IMR-90 (cell line): Measurements from ENCODE around the gene MUC21. TPM values are rescaled to one million over a fixed set of nuclear protein-coding genes. Genes with fewer than 3 reads are reported as not detected.
"Not testable (repeated sequence)": the region's sequence is repeated elsewhere in the genome, so short reads cannot be mapped to it uniquely, and the experiment has no call there.

Source experiments
- ATAC-seq: fragments of 200-7000 bp; cut with Tn5 transposase; 2 replicates; pipeline ENCODE4 v1.9.1; 2020; ENCODE audit warnings: low read depth, mild to moderate bottlenecking, moderate library complexity
- BruUV-seq: library from RNA; stranded (reverse); fragments of 400-500 nt; replicated peaks from 2 replicates; lab custom pipeline; 2021; lab: Mats Ljungman, UMichigan
- CTCF ChIA-PET: fragments of 300-600 bp; formaldehyde crosslinking; extraction: SDS; loops from one replicate; lab custom pipeline; 2021; ENCODE audit warnings: antibody characterized with exemption; lab: Yijun Ruan, JAX
- POLR2A ChIA-PET: fragments of 300-600 bp; sonication (Branson Sonifier 250); formaldehyde crosslinking; loops from one replicate; lab custom pipeline; 2022; ENCODE audit warnings: antibody characterized with exemption; ENCODE audit not compliant: unreplicated experiment; lab: Charles Lee
- DNase-seq: peaks from one replicate; pipeline ENCODE4 v3.0.0; 2013
- H2AFZ ChIP-seq: replicated peaks from 2 replicates; pipeline ENCODE3; 2013; ENCODE audit warnings: low read length, mild to moderate bottlenecking; ENCODE audit not compliant: poor library complexity
- H2AK5ac ChIP-seq: 2 replicates; pipeline ENCODE4 v1.6.1; 2013; ENCODE audit warnings: low read depth, low read length, inconsistent platforms
- H2AK9ac ChIP-seq: replicated peaks from 2 replicates; pipeline ENCODE3; 2013; ENCODE audit warnings: mild to moderate bottlenecking, low read depth, low read length, moderate library complexity; ENCODE audit not compliant: poor library complexity
- H2BK120ac ChIP-seq: 2 replicates; pipeline ENCODE4 v1.6.1; 2013; ENCODE audit warnings: low read depth, low read length, inconsistent platforms
- H2BK15ac ChIP-seq: 3 replicates; pipeline ENCODE4 v1.6.1; 2013; ENCODE audit warnings: low read depth, low read length, inconsistent platforms
- H2BK20ac ChIP-seq: 2 replicates; pipeline ENCODE4 v1.6.1; 2013; ENCODE audit warnings: low read depth, mild to moderate bottlenecking, inconsistent platforms, low read length, moderate library complexity
- H2BK5ac ChIP-seq: 2 replicates; pipeline ENCODE4 v1.6.1; 2013; ENCODE audit warnings: mild to moderate bottlenecking, low read depth, low read length, inconsistent platforms; ENCODE audit not compliant: poor library complexity, severe bottlenecking
- H3K14ac ChIP-seq: replicated peaks from 2 replicates; pipeline ENCODE4 v1.6.1; 2013; ENCODE audit warnings: low read depth, low read length, inconsistent platforms
- H3K18ac ChIP-seq: 2 replicates; pipeline ENCODE4 v1.6.1; 2013; ENCODE audit warnings: low read depth, low read length, control low read depth
- H3K23ac ChIP-seq: 2 replicates; pipeline ENCODE4 v1.6.1; 2013; ENCODE audit warnings: low read depth, low read length, inconsistent platforms
- H3K27ac ChIP-seq: 2 replicates; pipeline ENCODE4 v1.5.1; 2013; ENCODE audit warnings: mild to moderate bottlenecking, control low read depth, low read length; ENCODE audit not compliant: insufficient read depth
- H3K27me3 ChIP-seq: 2 replicates; pipeline ENCODE4 v1.6.1; 2013; ENCODE audit warnings: low read length; ENCODE audit not compliant: control insufficient read depth, insufficient read depth
- H3K36me3 ChIP-seq: 2 replicates; pipeline ENCODE4 v1.6.1; 2013; ENCODE audit warnings: low read length, mixed read lengths; ENCODE audit not compliant: control insufficient read depth, insufficient read depth
- H3K4ac ChIP-seq: 2 replicates; pipeline ENCODE4 v1.6.1; 2013; ENCODE audit warnings: low read depth, low read length, inconsistent platforms
- H3K4me1 ChIP-seq: 2 replicates; pipeline ENCODE4 v1.6.1; 2013; ENCODE audit warnings: low read length, mixed read lengths; ENCODE audit not compliant: control insufficient read depth, insufficient read depth
- H3K4me2 ChIP-seq: 2 replicates; pipeline ENCODE4 v1.6.1; 2013; ENCODE audit warnings: low read depth, mild to moderate bottlenecking, control low read depth, low read length, moderate library complexity
- H3K4me3 ChIP-seq: 2 replicates; pipeline ENCODE4 v1.5.1; 2013; ENCODE audit warnings: low read depth, mild to moderate bottlenecking, control low read depth, low read length, moderate library complexity; ENCODE audit not compliant: insufficient read depth
- H3K56ac ChIP-seq: 2 replicates; pipeline ENCODE4 v1.6.1; 2013; ENCODE audit warnings: low read length, inconsistent platforms; ENCODE audit not compliant: insufficient read depth; ENCODE audit errors: extremely low read depth
- H3K79me1 ChIP-seq, 2 experiments: 2 replicates each; pipeline ENCODE4 v1.6.1; 2013; ENCODE audit warnings: low read length in 2 of 2, inconsistent platforms in 1 of 2, low read depth in 1 of 2
- H3K9ac ChIP-seq: 2 replicates; pipeline ENCODE4 v1.6.1; 2013; ENCODE audit warnings: low read depth, low read length, control low read depth
- H3K9me1 ChIP-seq: 2 replicates; pipeline ENCODE4 v1.6.1; 2013; ENCODE audit warnings: low read length, inconsistent platforms; ENCODE audit not compliant: insufficient read depth
- H3K9me3 ChIP-seq: 2 replicates; pipeline ENCODE4 v1.6.1; 2013; ENCODE audit warnings: low read length; ENCODE audit not compliant: control insufficient read depth, insufficient read depth
- H4K20me1 ChIP-seq: 2 replicates; pipeline ENCODE4 v1.6.1; 2013; ENCODE audit warnings: low read length, inconsistent platforms; ENCODE audit not compliant: insufficient read depth
- H4K5ac ChIP-seq: 2 replicates; pipeline ENCODE4 v1.6.1; 2013; ENCODE audit warnings: mild to moderate bottlenecking, low read depth, low read length, control low read depth
- H4K8ac ChIP-seq, 2 experiments: 2 replicates each; pipeline ENCODE4 v1.6.1; 2013; ENCODE audit warnings: low read depth in 2 of 2, low read length in 2 of 2, control low read depth in 1 of 2, inconsistent platforms in 1 of 2
- H4K91ac ChIP-seq: 2 replicates; pipeline ENCODE4 v1.6.1; 2013; ENCODE audit warnings: low read depth, low read length, inconsistent platforms; ENCODE audit not compliant: insufficient read depth
- ELK1 ChIP-seq: fragments of 150-350 bp; IDR thresholded peaks from 2 replicates; pipeline ENCODE4 v1.6.1; 2016; ENCODE audit warnings: low read depth, mild to moderate bottlenecking, low read length, moderate library complexity, borderline replicate concordance
- MXI1 ChIP-seq: IDR thresholded peaks from 2 replicates; pipeline ENCODE4 v1.6.1; 2012; ENCODE audit warnings: low read depth, mild to moderate bottlenecking, low read length, moderate library complexity, borderline replicate concordance
- POLR2A ChIP-seq: IDR thresholded peaks from 2 replicates; pipeline ENCODE4 v1.6.1; 2012; ENCODE audit warnings: mild to moderate bottlenecking, low read depth, low read length
- WGBS, 2 experiments: methylation state at CpG; one replicate each; pipeline versions ENCODE4 v1.1.5 to v1.1.7; 2013; ENCODE audit warnings: missing lambda C conversion rate in 2 of 2; ENCODE audit not compliant: insufficient read length in 1 of 2; ENCODE audit errors: extremely low coverage in 2 of 2; 5-methylcytosine and 5-hydroxymethylcytosine counted together
- dilution Hi-C: fragments of 300-500 bp; cut with HindIII; formaldehyde crosslinking; loops from one replicate; pipeline ENCODE4 v1.14.3; 2018; ENCODE audit warnings: low sequenced_read_pairs; ENCODE audit not compliant: unreplicated experiment
- in situ Hi-C: fragments of 300-500 bp; cut with MboI; formaldehyde crosslinking; loops from 3 replicates; pipeline ENCODE4 v1.14.3; 2019; ENCODE audit warnings: low sequenced_read_pairs, inconsistent platforms, mixed read lengths
- intact Hi-C: fragments of 100-400 bp; cut with micrococcal nuclease; formaldehyde crosslinking; loops from 2 replicates; pipeline ENCODE4 v1.10.0; 2022
- polyA plus RNA-seq, 3 experiments: library from polyadenylated mRNA; depleted of rRNA; stranded (reverse); fragments of >200 nt; gene quantifications; 2 replicates each; pipeline ENCODE4 v1.2.3, GENCODE V29; 2012; ENCODE audit warnings: low replicate concordance in 1 of 3
- total RNA-seq: library from RNA; depleted of rRNA; stranded (reverse); fragments of >200 nt; gene quantifications from 2 replicates; pipeline ENCODE4 v1.2.3, GENCODE V29; 2012

MUC21 gene
- total and polyA plus RNA-seq, 2 of the 4 experiments (the other 2 are of a cell fraction) = not detected

- Histone ChIP-seq H2AK9ac (no peak overlapping the region), H3K27me3 (peaks cover 25% of the 10 kb centered on the region), H3K9ac (no peak overlapping the region), H3K14ac (no peak overlapping the region), H2BK20ac (no peak overlapping the region), H2BK5ac (no peak overlapping the region), H2AK5ac (no peak overlapping the region), H3K18ac (no peak overlapping the region), H4K8ac (no peak overlapping the region), H3K9me1 (no peaks in the 10 kb centered on the region), H3K4me2 (no peak overlapping the region), H3K9me3 (no peaks in the 10 kb centered on the region), H2BK120ac (no peak overlapping the region), H2BK15ac (no peak overlapping the region), H4K20me1 (no peaks in the 10 kb centered on the region), H3K4me3 (no peak overlapping the region), H3K4ac (no peak overlapping the region), H4K5ac (no peak overlapping the region), H3K36me3 (no peaks in the 10 kb centered on the region), H3K4me1 (no peaks in the 10 kb centered on the region), H3K27ac (no peak overlapping the region), H4K91ac (no peak overlapping the region), H3K79me1 (no peaks in the 10 kb centered on the region), H3K23ac (no peak overlapping the region), H3K56ac (no peak overlapping the region), H2AFZ (no peak overlapping the region)
- ChIA-PET POLR2A (no interaction called here), CTCF (no interaction called here)
- no TSS peak for BruUV-seq
- ATAC-seq = no peak
- DNase-seq = no peak
- no peak for TF ChIP-seq POLR2A
- no peak for TF ChIP-seq ELK1
- no peak for TF ChIP-seq MXI1
- 43% methylated on average over 1 of the region's 3 CpGs; no CpG with 5 or more reads in 1 of the 2 experiments for WGBS, 2 experiments
- intact Hi-C loops = no loop called here
- dilution Hi-C loops = no loop called here
- in situ Hi-C loops = no loop called here
These were observed 17.4 kb upstream of the MUC21 start for GRCh38 chr6:30966154-30966553.

GRCh38 chr6:30969171-30969570, 14.3 kb upstream of the MUC21 start:
- H2AK9ac ChIP-seq, H3K9me1 ChIP-seq, POLR2A ChIA-PET, dilution Hi-C loops, DNase-seq, H3K14ac ChIP-seq, H4K20me1 ChIP-seq, ATAC-seq, in situ Hi-C loops, H3K56ac ChIP-seq, H2BK120ac ChIP-seq, H2BK5ac ChIP-seq, H3K36me3 ChIP-seq, H3K18ac ChIP-seq, H2BK20ac ChIP-seq, H3K27ac ChIP-seq, H2AK5ac ChIP-seq, H2AFZ ChIP-seq, H3K4me3 ChIP-seq, H2BK15ac ChIP-seq, CTCF ChIA-PET, H4K91ac ChIP-seq, H4K5ac ChIP-seq, intact Hi-C loops, H3K4me1 ChIP-seq, H3K4ac ChIP-seq, H3K23ac ChIP-seq, H3K9ac ChIP-seq, H4K8ac ChIP-seq, H3K9me3 ChIP-seq, H3K4me2 ChIP-seq, BruUV-seq, H3K79me1 ChIP-seq: not testable (repeated sequence)
- whole genome bisulfite sequencing, 2 experiments = no CpG with 5 or more reads among the region's 6 CpGs
- peaks cover 36% of the 10 kb centered on the region for H3K27me3 ChIP-seq
